CD4-positive, alpha-beta T cell treated with Interferon gamma for 1 hour (primary cell): Measurements from ENCODE around the gene NCLN.
"Not testable (repeated sequence)": the region's sequence is repeated elsewhere in the genome, so short reads cannot be mapped to it uniquely, and the experiment has no call there.

ENCODE experiments used
- DNase-seq: peaks from one replicate; pipeline ENCODE4 v3.0.0-alpha.2; 2020

NCLN gene

DNA sequence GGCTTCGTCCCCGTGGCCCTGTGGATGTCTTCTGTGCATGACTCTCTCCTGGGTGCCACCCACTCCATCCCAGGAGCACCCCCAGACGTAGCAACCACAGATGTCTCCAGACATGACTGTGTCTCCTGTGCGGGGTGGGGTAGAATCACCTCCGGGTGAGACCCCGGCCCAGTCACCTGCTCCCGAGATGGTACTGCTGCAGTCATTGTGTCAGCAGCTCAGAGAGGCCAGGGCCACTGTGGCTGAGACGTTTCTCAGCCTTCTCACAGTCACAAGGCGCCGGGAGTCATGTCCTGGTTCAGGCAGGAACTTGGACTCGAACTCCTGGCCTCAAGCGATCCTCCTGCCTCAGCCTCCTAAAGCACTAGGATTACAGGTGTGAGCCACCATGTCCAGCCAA is 16.6 kb downstream of the NCLN start:
- no peak for DNase-seq

DNA sequence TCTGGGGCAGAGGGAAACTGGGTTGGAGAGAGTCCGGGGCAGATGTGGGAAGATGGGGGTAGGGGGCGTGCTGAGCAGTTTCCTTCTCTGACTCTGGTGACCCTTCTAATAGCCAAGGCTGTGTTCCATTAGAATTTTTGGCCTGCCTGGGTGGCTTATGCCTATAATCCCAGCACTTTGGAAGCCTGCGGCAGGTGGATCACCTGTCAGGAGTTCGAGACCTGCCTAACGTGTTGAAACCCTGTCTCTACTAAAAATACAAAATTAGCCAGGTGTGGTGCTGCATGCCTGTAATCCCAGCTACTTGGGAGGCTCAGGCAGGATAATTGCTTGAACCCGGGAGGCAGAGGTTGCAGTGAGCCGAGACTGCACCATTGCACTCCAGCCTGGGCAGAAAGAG is 17.2 kb downstream of the NCLN start:
- DNase-seq: not testable (repeated sequence)

DNA sequence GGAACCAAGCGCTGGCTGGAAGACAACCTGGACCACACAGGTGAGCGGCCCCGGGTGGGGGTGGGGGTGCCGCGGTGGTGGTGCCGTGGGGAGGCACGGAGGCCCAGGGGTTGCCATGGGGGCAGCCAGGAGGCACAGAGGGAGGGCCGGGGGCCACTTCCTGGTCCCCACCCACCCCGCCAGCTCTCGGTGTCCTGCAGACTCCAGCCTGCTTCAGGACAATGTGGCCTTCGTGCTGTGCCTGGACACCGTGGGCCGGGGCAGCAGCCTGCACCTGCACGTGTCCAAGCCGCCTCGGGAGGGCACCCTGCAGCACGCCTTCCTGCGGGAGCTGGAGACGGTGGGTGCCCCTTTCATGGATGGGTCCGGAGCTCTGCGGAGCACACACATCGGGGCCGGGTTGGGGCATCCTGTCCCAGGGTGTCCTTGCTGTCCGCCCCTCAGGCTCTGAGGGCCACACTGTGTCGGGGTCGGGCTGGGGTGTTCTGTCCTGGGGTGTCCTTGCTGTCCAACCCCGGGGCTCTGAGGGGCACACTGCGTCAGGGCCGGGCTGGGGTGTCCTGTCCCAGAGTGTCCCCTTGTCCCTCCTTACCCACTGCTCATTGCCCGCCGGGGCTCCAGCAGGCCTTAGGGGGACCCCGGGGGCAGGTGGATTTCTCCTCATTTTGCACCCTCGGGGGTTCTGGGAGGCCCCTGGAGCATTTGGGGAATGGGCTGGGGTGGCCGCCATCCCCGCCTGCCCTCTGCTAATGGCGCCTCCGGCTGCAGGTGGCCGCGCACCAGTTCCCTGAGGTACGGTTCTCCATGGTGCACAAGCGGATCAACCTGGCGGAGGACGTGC is 18.3 kb downstream of the NCLN start:
- DNase-seq: no peak

GRCh38 chr19:3204646-3205275 is 19.0 kb downstream of the NCLN start:
- DNase-seq: no peak

DNA sequence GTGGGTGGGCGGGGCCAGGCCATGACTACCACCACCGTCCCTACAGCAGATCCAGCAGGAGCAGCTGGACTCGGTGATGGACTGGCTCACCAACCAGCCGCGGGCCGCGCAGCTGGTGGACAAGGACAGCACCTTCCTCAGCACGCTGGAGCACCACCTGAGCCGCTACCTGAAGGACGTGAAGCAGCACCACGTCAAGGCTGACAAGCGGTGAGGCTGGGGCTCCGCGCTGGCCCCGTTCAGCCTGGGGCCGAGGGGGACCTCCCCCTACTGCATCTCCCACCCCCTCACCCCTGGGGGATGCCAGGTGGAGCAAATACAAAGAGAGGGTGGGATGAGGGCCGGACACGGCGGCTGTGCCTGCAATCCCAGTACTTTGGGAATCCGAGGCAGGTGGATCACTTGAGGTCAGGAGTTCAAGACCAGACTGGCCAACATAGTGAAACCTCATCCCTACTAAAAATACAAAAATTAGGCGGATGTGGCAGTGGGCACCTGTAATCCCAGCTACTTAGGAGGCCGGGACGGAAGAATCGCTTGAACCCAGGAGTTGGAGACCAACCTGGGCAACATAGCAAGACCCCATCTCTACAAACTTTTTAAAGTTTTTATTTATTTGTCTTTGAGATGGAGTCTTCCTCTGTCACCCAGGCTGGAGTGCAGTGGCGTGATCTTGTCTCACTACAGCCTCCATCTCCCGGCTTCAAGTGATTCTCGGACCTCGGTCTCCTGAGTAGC is 20.7 kb downstream of the NCLN start:
- DNase-seq: no peak

- DNase-seq: no peak
These were observed 21.9 kb downstream of the NCLN start for GRCh38 chr19:3207461-3208242.

- no peak for DNase-seq
These were observed 22.8 kb downstream of the NCLN start for GRCh38 chr19:3208317-3209207.

DNA sequence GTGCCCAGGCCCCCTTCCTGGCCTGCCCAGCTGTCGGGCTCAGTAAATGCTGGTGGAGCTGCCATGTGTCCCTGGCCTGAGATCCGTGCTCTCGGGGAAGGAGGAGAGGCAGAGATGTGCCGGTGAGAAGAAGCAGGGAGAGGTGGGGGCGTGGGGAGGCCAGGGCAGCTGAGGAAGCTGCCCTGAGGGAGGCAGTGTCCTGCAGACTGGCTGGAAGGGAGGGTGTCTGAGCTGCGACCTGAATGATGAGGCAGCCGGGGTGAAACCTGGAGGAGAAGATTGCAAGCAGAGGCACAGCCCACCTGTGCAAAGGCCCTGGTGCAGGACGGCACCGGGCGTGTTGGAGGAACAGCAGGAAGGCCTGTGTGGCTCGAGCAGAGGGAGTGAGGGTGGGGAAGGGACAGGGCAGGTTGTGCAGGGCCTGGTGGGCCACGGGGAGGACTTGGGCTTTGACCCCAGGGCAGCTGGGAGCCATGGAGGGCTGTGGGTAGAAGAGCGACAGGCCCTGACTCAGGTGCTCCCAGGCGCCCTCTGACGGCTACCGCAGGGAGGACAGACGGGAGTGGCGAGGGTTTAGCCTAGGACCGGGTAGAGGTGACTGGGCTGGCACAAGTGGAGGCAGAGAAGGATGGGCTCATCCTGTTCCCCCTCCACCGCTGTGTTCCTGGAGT is 24.8 kb downstream of the NCLN start:
- peak; percentile 58 for DNase-seq

GRCh38 chr19:3211191-3211590 is 25.5 kb downstream of the NCLN start:
- DNase-seq: no peak

- DNase-seq: no peak
These were observed 27.4 kb downstream of the NCLN start for GRCh38 chr19:3213159-3213558.

GRCh38 chr19:3216874-3217273 is 31.1 kb downstream of the NCLN start:
- DNase-seq: no peak

- no peak for DNase-seq
These were observed 34.8 kb downstream of the NCLN start for GRCh38 chr19:3220576-3220975.

DNA sequence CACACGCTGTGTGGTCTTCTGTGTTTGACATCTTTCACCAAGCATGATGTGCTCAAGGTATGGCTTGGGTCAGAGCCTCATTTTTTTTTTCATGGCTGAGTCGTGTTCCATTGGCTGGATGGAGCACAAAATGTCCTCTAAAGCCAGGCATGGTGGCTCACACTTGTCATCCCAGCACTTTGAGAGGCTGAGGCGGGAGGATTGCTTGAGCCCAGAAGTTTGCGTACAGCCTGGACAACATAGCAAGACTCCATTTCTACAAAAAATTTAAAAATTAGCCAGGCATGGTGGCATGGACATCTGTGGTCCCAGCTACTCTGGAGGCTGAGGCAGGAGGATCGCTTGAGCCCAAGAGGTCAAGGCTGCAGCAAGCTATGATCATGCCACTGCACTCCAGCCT is 35.8 kb downstream of the NCLN start:
- not testable (repeated sequence) for DNase-seq

DNA sequence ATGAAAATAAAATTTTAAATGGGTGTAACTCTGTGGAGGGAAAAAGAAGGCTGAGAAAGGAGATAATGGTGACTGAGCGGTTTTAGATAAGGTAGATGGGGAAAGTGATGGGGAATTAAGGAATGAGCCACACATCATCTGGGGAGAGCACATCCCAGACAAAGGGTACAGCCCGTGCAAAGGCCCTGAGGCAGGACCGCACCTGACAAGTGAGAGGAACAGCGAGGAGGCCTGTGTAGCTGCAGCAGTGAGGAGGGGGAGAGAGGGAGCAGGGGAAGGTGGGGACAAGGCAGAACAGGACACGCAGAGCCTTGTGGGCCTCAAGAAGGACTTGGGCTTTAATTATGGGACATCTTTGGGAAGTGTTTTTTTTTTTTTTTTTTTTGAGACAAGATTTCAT is 37.0 kb downstream of the NCLN start:
- no peak for DNase-seq

DNA sequence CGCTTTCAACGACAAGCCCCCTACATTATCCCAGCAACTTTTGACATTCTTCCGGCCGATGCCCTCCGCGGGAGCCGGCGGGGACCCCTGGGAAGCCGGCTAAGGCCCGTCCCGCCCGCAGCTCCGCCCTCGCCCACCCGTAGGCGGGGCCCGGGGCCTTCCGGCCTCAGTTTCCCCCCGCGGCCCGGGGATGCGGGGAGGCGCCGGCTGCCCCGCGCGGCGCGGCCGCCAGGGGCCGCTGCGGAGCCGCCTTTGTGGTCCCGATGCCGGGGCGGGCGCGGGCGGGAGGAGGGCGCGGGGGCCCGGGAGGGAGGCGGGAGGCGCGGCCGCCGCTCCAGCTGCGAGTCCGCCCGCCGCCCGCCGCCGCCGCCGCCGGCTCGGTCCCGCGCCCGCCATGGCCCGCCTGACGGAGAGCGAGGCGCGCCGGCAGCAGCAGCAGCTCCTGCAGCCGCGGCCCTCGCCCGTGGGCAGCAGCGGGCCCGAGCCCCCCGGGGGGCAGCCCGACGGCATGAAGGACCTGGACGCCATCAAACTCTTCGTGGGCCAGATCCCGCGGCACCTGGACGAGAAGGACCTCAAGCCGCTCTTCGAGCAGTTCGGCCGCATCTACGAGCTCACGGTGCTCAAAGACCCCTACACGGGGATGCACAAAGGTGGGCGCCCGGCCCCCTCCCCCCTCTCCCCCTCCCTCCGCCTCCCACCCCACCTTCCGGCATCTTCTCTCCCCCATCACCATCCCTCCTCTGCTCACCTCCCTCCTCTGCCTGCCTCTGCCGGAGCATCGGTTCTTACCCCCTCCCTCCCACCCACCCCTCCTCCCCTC is 38.8 kb downstream of the NCLN start, which contains the start of gene CELF5:
Gene CELF5, plus strand, starts transcription at position 316 of the 823 bp plus-strand sequence. Its CDS starts 79 bp downstream, at position 395.
- DNase-seq: peak; percentile 52

DNA sequence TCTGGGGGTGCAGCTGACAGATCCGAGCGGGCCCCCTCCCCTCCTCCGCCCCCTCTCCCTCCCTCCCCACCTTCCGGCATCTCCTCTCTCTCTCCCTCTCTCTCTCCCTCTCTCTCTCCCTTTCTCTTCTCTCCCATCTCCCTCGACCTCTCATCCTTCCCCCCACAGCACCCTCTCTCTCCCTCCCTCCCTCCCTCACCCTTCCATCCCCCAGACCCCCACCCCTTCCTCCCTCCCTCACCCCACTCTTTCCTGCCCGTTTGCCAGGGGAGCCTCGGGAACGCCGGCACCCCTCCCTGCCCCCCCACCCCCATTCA is 39.4 kb downstream of the NCLN start:
- no peak for DNase-seq

- DNase-seq: no peak
These were observed 40.0 kb downstream of the NCLN start for GRCh38 chr19:3225677-3226093.

- DNase-seq: no peak
These were observed 41.4 kb downstream of the NCLN start for GRCh38 chr19:3227054-3227626.

DNA sequence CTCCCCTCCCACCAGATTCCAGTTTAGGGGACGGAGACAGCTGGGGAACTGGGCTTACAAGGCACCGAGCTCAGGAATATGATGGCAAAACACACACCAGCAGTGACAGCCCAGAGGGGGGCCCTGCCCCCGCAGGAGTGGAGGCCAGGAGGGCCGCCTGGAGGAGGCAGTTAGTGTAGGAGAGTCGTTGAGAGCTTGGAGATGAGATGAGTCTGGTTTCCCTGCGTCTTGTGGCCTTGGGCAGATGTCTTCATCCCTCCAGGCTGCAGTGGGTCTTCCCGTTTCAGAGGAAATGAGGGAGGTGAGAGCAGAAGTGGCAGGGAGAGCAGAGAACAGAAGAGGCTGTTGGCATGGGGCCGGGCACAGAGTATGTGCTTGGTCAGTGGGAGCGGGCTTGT is 43.6 kb downstream of the NCLN start:
- DNase-seq: no peak

- no peak for DNase-seq
These were observed 44.3 kb downstream of the NCLN start for GRCh38 chr19:3229888-3230496.
